Suppressor macrophage treated with lipopolysaccharide for 4 hours (primary cell): ENCODE data around the gene UBD.

Experiments
- DNase-seq: peaks from one replicate; pipeline ENCODE4 v3.0.0-alpha.2; 2020

Gene UBD

DNA sequence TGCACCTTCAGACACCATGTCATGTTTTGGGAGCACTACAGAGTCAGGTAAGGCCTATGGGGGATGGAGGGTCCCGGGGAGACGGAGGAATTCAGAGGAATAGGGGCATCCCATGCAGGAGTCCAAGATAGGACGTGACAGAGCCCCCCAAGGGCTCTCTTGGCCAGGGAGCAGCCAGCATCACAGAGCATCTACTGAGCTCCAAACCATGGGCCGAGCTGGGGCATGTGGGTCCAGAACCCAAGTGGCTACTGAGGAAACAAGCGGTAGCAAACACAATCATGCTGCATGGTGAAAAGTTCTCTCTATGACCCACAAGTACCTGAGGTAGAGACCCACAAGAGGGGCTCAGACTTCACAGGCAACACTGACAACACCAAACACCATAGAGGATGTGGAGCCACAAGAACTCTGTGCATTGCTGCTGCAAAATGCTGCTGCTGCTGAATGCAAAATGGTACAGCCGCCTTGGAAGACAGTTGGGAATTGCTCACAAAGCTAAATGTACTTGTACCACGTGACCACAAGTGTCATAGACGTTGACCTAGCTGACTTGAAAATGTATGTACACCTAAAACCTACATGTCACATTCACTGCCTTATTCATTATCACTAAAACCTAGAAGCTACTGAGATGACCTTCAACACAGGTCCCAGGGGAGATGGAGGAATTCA lies 38.4 kb downstream of the UBD start:
- DNase-seq, result no peak

DNA sequence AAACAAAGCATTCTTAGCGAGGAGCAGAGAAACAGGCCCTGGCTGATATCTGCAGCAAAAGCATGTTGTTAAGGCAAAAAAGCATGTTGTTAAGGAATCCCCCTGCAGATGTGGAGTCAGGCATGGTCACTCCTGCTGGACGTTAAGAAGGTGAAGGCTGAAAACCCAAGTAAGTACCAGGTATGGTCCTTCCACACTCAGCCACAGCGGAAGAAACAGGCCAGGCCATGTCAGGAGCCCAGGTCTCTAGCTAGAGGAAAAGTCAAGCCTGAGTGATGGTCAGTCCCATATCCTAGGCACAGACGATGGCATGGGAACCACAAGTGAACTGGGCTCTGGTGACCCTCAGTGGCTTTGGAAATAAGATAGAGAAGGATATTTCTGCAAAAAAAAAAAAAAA lies 39.3 kb downstream of the UBD start:
- DNase-seq, result no peak

DNA sequence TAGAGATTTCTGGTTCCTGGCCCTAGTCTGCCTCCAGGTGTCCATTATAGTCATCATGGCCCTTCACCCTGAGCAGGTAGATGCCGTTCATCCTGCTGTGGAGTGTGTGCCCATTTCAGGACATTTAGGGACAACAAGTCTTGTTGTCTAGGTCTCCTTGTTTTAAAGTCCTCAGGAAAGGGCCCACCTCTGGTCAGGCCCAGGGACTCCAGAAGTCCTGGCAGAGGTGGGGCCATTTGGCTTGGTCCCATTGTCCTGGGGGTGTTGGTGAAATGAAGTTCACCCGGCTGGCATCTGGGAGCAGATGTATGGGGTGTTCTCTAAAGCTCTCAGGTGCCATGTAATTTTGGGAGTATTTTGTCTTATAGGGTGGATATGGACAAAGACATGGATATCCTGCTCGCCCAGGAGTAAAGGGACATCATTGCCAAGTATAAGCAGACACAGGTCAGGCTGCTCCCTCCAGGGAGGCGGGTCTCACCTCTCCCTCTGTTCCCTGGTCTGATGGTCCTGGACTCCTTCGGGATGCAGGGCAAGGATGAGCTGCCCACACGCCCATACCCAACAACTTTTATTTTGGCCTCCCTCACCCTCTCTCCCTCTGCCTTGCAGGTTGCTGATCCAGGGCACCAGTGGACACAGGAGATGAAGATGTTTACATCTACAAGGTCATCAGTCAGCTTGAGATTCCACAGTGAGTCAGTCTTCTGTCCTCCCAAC lies 40.1 kb downstream of the UBD start:
- DNase-seq, result no peak

DNA sequence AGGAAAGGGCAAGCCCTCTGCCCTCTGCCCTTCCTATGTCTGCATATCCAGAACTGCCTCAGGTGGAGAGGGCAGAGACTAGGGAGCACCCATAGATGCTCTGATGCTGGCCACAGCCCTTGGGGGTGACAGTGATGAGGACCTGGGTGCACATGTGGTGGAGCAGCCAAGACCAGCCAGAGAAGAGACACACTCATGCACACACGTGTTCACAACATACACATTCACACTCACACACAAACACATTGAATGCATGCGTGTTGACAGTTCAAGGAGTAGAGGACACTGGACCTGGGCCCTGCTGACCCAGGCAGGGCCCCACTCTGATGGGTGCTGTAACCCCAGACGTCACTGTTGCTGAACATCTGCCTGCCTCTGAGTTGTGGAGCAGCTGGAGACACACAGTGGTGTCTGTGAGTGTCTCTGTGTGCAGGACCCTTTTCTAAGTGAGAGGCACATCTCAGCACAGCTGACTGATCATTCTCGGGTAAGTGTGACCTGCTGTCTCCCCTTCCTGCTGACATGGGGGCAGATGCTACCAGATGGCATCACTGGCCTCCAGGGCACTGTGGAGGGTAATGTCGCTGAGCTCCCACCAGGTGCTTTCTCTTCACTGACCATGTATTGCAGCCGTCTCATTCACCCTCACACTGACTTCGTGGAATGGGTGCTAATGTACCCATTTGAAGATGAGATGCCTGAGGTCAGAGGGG lies 41.6 kb downstream of the UBD start:
- no peak for DNase-seq

DNA sequence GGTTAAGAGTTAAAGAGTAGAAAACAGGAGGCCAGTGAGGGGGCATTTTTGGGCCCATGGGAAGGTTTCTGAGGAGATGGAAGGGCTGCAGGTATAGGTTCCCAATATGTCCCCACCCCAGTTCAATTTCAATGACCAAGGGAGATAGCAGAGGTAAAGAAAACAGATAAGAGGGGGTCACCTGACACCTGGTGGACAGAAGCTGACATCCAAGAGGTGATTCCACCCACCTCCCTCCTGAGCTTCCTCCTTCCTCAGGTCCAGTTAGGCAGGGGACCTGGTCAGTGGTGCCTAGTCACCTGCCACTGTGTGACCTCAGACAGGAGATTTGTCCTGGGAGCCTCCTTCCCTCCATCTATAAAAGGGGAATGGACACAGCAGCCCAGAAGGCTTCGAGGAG lies 42.3 kb downstream of the UBD start:
- no peak for DNase-seq

DNA sequence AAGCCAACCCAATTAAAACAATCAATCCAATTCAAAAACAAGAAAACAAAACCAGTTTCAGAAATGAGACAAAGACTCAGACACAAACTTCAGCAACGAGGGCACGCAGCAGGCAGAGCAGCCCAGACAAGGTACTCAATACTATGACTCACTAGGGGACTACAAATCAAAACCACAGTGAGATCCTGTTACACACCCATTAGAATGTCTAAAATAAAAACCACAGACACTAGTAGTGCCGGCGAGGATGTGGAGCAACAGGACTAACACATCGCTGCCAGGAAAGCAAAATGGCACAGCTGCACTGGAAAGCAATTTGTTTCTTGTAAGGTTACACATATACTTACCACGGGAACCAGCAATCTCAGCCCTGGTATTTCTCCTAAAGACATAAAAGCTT lies 43.4 kb downstream of the UBD start:
- DNase-seq, result peak; percentile 6

DNA sequence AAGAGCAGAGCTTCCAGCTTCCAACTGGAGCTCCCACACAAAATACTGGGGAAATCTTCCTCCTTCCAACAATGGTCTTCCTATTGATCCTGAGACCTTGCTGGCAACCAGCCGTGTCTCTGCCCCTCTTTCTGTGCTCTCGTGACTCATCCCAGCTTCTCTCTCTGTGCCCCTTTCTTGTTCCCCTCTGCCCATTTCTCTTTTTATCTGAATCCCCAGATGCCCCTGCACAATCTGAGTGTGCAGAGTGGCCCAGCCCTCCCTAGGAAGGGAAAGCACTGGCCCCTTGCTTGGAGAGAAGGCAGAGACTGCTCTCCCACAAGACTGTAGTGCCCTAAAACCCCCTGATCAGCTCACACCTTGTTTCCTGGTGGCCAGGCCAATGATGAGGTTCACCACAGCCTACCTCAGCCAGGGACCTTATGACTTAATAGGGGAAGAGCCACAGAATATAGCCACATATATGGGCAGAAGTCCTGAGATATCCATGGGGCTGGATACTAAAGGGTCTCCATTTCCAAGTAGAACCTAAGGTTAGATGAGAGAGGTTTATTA lies 48.7 kb downstream of the UBD start:
- no peak for DNase-seq

DNA sequence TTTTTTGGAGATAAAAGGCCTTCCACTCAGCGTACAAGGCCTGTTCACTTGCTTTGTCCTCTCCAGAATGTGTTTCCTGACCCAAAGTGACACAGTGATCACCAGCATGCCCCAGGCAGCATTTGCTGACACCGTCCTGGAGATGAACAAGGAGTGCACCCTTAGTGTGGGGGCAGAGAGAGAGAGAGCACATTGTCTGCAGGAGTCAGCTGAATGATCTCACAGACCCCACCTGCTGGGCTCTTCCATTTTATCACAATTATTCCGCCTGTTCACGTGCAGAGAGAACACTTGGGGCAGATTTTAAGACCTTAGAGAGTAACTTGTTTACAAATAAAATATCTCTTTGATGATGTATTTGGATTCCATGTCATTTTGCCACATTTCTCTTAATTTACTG lies 49.3 kb downstream of the UBD start:
- DNase-seq, result no peak

DNA sequence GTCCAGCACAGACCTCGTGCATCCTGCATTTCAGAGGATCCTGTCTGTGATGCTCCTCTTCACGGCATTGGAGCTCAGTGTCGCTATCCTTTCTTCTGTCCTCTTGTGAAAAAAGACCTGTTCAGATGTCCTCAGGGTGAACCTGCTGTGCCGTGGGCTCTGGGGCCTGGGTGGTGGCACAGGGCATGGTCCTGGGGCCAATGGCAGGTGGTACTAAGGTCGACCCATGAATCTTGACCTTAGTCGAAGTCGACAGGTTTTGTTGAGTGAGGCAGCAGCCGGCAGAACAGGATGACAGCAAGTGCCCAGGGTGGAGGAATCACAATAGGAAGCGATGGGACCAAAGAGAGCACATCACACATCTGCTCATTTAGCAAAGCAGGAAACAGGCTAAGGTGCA lies 49.8 kb downstream of the UBD start:
- DNase-seq, result no peak

DNA sequence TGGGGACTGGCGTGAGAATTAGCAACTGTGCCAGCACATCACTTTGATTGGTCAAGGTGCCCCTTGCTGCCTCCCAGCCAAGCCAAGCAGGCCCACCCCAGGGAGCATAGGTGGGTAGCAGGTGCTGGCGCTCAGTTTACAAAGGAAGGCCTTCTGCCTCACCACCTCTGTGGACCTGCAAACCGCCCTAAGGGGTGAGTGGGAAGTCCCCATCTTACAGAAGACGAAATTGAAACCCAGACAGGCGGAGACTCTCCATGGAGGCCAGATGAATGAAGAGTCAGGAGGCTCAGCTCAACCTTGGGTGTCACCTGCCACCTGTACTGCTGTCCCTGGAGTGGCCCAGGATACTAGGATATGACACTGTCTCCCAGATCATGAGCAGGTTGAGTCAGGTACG lies 50.3 kb downstream of the UBD start:
- DNase-seq, result no peak

DNA sequence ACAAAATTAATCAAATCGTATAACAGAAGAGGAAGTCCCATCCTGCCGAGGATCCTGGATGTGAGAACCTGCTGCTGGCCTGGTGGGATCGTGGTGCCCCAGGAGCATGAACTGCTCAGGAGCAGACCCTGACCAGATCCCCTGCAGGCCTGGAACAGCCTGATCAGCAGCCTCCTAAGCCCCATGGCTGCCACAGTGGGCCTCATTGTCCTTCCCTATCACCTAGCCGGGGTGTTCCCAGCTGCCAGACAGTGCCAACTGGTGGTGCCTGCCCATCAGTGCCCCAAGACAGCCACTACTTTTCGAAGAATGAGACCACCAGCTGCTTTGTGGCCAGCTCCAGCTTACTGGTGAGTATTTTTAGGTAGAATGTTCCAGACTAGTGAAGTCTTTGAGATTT lies 52.2 kb downstream of the UBD start:
- DNase-seq, result no peak

DNA sequence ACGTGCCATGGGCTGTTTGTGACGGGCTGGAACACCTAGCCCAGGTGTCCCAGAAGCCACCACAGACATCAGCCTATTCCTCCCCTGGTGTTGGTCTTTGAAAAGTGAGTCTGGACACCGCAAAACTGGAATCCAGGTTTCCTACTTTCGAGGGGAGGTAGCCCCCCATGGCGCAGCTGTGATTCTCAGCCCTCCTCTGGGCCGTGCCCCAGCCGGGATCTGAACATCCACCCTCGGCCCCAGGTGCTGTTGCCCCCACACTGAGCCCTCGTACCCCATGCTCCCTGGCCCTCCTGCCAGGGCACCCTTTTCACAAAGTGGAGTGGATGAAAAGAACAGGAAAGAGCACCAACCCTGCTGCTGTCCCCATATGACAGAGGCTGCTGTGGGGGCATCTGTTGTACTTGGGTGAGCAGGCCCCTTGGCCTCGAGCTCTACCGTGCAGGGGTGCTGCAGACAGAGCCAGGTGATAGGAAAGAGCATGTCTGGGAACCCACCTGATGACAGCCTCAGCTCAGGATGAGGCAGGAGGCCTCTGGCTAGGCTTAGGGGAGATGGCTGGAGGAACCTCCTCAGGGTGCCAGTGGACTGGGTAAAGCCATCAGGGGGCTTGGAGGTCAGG lies 53.0 kb downstream of the UBD start:
- no peak for DNase-seq

DNA sequence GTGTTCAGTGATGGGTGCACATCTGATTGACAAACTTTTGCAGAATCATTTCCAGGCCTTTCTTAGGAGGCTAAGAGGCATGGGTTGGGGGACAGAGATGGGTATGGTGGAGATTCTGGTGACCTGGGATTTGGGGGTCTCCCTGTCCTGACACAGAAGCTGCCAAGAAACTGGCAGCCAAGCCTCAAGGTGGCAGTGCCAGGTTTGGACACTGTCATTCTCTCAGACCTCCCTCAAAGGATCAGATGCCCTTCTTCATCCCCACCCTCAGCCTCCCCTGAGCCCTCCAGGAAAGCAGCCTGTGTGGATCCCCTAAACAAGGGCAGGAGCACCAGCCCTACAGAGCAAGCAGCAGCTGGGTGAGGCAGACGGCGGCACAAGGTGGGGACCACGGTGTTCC lies 53.7 kb downstream of the UBD start:
- no peak for DNase-seq
